Right renal cortex interstitium (tissue), 3 donors: ENCODE results near the gene TCF7L2. TPM values are rescaled to one million over a fixed set of nuclear protein-coding genes. Genes with fewer than 3 reads are reported as not detected.

ENCODE experiments used
- DNase-seq, 3 donors: peaks; one replicate each; pipeline ENCODE4 v3.0.0-alpha.2; 2013; ENCODE audit warnings: low read depth in 3 of 3, low spot score in 2 of 3
- polyA plus RNA-seq, 3 donors: library from polyadenylated mRNA; unstranded; fragments of 120-200 nt; gene quantifications; one replicate each; pipeline ENCODE4 v1.2.1, GENCODE V29; 2013; ENCODE audit not compliant: insufficient read length in 3 of 3

TCF7L2 gene
- polyA plus RNA-seq, 3 donors, result 42.9 to 44.9 (median 44.8) TPM

GRCh38 chr10:113111900-113112853 is 162.1 kb downstream of the TCF7L2 start:
- no peak for DNase-seq

- no peak for DNase-seq
These were observed 163.2 kb downstream of the TCF7L2 start for GRCh38 chr10:113113241-113113640.

DNA sequence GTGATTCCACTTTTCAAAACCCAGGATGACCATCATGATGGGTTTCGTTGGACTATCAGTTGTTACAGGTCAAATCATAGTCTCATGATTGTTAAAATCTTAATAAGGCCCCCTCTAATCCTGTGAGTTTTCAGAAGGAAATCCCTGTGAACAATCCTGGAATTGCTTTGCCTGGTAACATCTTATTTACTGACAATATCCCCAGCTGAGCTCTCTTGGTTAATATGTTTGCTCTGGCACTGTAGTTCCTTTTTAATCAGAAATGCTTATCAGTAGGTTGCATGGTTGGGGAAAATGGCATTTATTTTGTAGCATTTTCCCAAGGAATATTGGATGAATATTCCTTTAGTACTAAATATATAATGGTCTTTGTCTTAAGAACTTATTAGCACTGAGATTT is 163.9 kb downstream of the TCF7L2 start:
- no peak for DNase-seq

DNA sequence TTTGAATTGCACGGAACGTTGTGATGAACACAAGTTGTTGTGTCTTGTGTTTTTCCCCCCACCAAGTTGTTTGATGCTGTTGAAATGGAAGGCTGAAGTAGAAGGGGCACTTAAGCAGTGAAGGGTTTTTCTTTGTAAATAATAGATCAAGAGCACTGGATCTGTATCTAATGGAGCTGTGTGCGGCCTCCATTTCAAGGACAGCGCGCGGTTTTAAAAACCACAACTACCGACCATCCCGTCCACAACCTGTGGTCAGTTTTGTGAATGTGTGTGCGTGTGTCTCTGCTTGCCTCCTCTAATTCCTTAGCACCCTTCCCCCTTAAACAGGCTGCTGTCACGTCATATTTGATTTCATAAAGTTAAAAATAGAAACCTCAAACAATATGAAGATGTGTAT is 165.5 kb downstream of the TCF7L2 start:
- DNase-seq, result no peak

- no peak for DNase-seq
These were observed 168.8 kb downstream of the TCF7L2 start for GRCh38 chr10:113118882-113119281.

DNA sequence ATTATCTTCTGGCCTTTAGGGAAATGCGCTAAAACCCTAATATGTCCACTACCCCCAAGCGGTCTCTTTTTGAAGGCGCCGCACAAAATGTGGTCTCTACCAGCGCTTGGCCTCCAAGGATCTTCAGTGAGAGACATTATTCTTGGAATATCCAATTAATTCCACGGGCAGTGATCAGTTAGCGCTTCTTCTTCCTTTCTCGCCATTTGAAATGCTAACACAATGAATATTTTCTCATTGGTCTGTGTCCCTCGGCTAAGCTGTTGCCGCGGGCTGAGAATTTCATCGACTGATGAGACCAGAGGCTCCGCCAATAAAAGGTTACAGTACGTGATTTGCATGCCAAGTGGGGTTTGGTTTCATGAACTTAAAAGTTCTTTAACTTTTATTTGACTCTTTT is 169.8 kb downstream of the TCF7L2 start:
- no peak for DNase-seq

GRCh38 chr10:113121153-113121552 is 171.1 kb downstream of the TCF7L2 start:
- DNase-seq, result no peak

GRCh38 chr10:113122947-113123346 is 172.9 kb downstream of the TCF7L2 start:
- no peak for DNase-seq

DNA sequence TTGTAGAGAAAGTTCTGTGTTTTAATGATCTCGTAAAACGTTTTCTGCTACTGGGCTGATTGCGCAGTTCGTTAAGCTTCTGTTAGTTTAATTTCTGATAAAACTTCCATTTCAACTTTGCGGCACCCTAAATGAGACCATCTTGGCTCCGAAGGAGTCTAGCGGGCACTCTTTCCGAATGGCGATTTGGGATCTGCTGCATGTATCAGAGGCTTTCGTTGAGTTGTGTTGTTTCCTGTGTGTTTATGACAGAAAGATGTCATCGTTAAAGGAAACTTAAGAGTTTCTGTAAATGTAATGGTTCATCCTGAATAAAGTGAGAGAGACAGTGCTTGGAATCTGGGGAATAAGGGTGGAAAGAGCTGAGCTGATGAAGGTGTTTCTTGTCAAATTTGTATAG is 174.7 kb downstream of the TCF7L2 start:
- DNase-seq, result no peak

- DNase-seq, result no peak
These were observed 175.6 kb downstream of the TCF7L2 start for GRCh38 chr10:113125612-113126011.

GRCh38 chr10:113126229-113127201 is 176.5 kb downstream of the TCF7L2 start:
- no peak for DNase-seq

GRCh38 chr10:113127261-113127900 is 177.3 kb downstream of the TCF7L2 start:
- no peak for DNase-seq

DNA sequence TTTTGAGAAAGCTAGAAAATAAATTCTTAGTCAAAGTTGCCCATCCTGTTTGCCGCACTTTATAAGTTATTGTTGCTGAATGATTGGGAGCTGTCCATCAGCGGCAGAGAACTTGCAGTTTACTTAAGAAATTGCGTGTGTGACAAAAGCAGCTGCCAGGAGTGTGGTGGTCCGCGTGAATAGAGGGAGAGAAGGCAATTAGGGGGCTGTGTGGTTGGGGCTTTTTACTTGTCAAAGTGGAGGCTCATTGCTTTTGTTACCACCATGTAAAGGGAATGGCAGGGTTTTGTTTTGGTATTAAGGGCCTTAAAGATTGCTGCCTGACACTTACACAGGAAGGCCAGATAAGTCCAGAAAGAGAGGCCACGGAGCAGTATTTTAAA is 177.8 kb downstream of the TCF7L2 start:
- no peak for DNase-seq

DNA sequence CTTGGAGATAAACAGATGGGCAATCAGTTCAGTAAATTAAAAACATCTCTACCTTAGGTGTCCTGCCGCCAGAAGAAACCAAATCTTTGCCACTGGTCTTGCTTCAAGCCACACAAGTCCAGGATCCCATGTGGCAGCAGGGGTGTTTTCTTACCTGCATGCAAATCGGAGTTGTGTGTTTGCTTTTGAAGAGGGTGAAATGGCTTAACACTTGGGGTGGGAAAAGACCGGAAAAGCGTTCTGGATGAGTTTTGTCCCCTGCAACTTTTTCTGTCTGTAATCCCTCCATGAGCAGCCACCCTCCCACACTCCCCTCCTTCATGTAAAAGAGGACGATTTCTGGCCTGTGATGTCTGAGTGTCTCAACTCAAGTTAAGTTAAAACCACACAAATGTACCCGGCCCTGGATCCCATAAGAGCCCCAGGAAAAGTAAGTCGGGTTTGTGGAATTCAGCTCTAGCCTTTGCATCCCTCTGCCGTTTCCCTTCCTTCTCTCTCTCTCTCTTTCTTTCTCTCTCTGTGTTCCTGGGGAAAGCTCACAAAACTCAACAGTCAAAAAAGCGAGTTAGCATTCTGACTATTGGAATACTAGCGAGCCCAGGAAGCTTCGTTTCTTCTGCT is 178.5 kb downstream of the TCF7L2 start:
- no peak for DNase-seq

GRCh38 chr10:113129117-113129516 is 179.1 kb downstream of the TCF7L2 start:
- no peak for DNase-seq

GRCh38 chr10:113130014-113130641 is 180.1 kb downstream of the TCF7L2 start:
- DNase-seq, result no peak

GRCh38 chr10:113131613-113132261 is 181.7 kb downstream of the TCF7L2 start:
- DNase-seq, result no peak

- DNase-seq, result no peak
These were observed 182.6 kb downstream of the TCF7L2 start for GRCh38 chr10:113132591-113133121.

- no peak for DNase-seq
These were observed 183.6 kb downstream of the TCF7L2 start for GRCh38 chr10:113133497-113134115.
